Esophagus squamous epithelium (tissue), 4 donors: ENCODE results near the gene SNX9.

Experiments
- POLR2A ChIP-seq, 4 donors: fragments of 450-650 bp; IDR thresholded peaks; one replicate each; pipeline ENCODE4 v1.6.1; 2017; ENCODE audit warnings: antibody characterized with exemption in 4 of 4, mild to moderate bottlenecking in 4 of 4, moderate library complexity in 3 of 4
- TF ChIP-seq, protein P1 (sequence below), 6 experiments: fragments of 450-650 bp in 4 of 6; fragments of 200-600 bp in 2 of 6; sonication (generic) in 2 of 6; IDR thresholded peaks; one replicate each; pipeline ENCODE4 v1.5.1; 2016 to 2019; ENCODE audit warnings: antibody characterized with exemption in 6 of 6, mild to moderate bottlenecking in 4 of 6, moderate library complexity in 4 of 6

GRCh38 chr6:157862706-157863105 lies 39.7 kb downstream of the SNX9 start:
- TF ChIP-seq, protein P1, sequence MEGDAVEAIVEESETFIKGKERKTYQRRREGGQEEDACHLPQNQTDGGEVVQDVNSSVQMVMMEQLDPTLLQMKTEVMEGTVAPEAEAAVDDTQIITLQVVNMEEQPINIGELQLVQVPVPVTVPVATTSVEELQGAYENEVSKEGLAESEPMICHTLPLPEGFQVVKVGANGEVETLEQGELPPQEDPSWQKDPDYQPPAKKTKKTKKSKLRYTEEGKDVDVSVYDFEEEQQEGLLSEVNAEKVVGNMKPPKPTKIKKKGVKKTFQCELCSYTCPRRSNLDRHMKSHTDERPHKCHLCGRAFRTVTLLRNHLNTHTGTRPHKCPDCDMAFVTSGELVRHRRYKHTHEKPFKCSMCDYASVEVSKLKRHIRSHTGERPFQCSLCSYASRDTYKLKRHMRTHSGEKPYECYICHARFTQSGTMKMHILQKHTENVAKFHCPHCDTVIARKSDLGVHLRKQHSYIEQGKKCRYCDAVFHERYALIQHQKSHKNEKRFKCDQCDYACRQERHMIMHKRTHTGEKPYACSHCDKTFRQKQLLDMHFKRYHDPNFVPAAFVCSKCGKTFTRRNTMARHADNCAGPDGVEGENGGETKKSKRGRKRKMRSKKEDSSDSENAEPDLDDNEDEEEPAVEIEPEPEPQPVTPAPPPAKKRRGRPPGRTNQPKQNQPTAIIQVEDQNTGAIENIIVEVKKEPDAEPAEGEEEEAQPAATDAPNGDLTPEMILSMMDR (IDR thresholded peaks at IDR 0.05), result no peak
- TF ChIP-seq POLR2A (IDR thresholded peaks at IDR 0.05), result no peak
